ENCODE results near the gene PDE4C.

DNA sequence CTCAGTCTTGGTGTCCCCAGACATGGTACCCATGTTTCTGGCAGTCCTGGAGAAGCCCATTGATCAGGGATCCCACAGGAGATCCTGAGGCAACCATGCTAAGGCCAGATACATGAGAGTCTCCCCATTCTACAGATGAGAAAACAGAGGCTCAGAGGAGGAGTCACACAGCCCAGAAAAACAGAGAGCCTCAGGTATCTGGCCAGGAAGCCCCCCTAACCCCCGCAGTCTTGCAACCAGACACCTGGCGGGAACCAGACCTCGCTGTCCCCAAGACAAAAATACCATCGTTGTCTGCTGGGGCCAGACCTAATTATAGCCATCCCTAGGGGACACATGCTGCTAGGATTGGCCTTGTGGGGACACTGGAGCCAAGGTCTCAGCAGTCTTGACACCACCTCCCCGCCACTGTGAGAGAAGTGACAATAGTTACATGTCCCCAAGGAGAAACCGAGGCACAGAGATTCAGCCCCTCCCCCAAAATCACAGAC is 1.6 kb upstream of the PDE4C start:
- TF ChIP-seq, protein P1, sequence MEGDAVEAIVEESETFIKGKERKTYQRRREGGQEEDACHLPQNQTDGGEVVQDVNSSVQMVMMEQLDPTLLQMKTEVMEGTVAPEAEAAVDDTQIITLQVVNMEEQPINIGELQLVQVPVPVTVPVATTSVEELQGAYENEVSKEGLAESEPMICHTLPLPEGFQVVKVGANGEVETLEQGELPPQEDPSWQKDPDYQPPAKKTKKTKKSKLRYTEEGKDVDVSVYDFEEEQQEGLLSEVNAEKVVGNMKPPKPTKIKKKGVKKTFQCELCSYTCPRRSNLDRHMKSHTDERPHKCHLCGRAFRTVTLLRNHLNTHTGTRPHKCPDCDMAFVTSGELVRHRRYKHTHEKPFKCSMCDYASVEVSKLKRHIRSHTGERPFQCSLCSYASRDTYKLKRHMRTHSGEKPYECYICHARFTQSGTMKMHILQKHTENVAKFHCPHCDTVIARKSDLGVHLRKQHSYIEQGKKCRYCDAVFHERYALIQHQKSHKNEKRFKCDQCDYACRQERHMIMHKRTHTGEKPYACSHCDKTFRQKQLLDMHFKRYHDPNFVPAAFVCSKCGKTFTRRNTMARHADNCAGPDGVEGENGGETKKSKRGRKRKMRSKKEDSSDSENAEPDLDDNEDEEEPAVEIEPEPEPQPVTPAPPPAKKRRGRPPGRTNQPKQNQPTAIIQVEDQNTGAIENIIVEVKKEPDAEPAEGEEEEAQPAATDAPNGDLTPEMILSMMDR (IDR thresholded peaks at IDR 0.05): no peak
- TF ChIP-seq POLR2A (IDR thresholded peaks at IDR 0.05): no peak

Data from heart left ventricle (tissue), 13 donors.